Psoas muscle (tissue), 8 donors: ENCODE measurements around the gene GPR65. TPM values are rescaled to one million over a fixed set of nuclear protein-coding genes. Genes with fewer than 3 reads are reported as not detected.

Experiments
- ATAC-seq, 4 donors: fragments of 200-7000 bp; cut with Tn5 transposase; one replicate each; pipeline ENCODE4 v1.9.1; 2020; ENCODE audit warnings: moderate library complexity in 3 of 4, mild to moderate bottlenecking in 2 of 4
- DNase-seq, 2 donors: peaks; one replicate each; pipeline ENCODE4 v3.0.0-alpha.2; 2020
- H3K27ac ChIP-seq: fragments of 200-600 bp; one replicate; pipeline ENCODE4 v1.8.0; 2022
- H3K27me3 ChIP-seq, 3 donors: fragments of 200-600 bp in 1 of 3; one replicate each; pipeline versions ENCODE4 v1.6.1 to v1.8.0; 2013 to 2022; ENCODE audit warnings: low read length in 2 of 3, mild to moderate bottlenecking in 2 of 3, moderate library complexity in 1 of 3; ENCODE audit not compliant: insufficient read depth in 3 of 3
- H3K36me3 ChIP-seq, 2 donors: fragments of 200-600 bp in 1 of 2; one replicate each; pipeline versions ENCODE4 v1.6.1 to v1.8.0; 2013 to 2022; ENCODE audit warnings: low read depth in 1 of 2, mild to moderate bottlenecking in 1 of 2, moderate library complexity in 1 of 2; ENCODE audit not compliant: insufficient read depth in 1 of 2
- H3K4me1 ChIP-seq: fragments of 200-600 bp; one replicate; pipeline ENCODE4 v1.8.0; 2022
- H3K4me3 ChIP-seq: fragments of 200-600 bp; one replicate; pipeline ENCODE4 v1.8.0; 2022; ENCODE audit warnings: mild to moderate bottlenecking
- H3K9me3 ChIP-seq: fragments of 200-600 bp; one replicate; pipeline ENCODE4 v1.8.0; 2022
- CTCF ChIP-seq: fragments of 200-600 bp; IDR thresholded peaks from one replicate; pipeline ENCODE4 v1.8.0; 2022; ENCODE audit warnings: antibody characterized with exemption
- WGBS, 3 donors: extraction: QIAGEN DNeasy Blood & Tissue Kit; methylation state at CpG; one replicate each; pipeline versions ENCODE4 v1.1.6 to v1.1.7; 2013; 5-methylcytosine and 5-hydroxymethylcytosine counted together
- intact Hi-C, 2 donors: fragments of 100-400 bp; cut with DNase I; formaldehyde crosslinking; loops; one replicate each; pipeline versions ENCODE4 v1.11.0 to v1.14.2; 2022
- polyA plus RNA-seq, 3 donors: library from polyadenylated mRNA; stranded (reverse); fragments of 200-250 nt; gene quantifications; one replicate each; pipeline ENCODE4 v1.2.3, GENCODE V29; 2013
- total RNA-seq, 4 donors: library from RNA; stranded (reverse); fragmentation: NEBNext Ultra II Directional in 2 of 4; extraction: Animal tissue kit (Norgen Biotek cat#: 25700) in 2 of 4; gene quantifications; one replicate each; pipeline versions ENCODE4 v1.2.1 to v1.2.4, GENCODE V29; 2021 to 2023
- donor health status: healthy with polysubstance abuse.
- donor health status: DM: no; HTN: no; CAD: no; lungs with moderate emphysema.
- donor health status: Bipolar disorder and iron deficiency.
- donor health status: healthy.
- donor health status: DM: yes; HTN: yes; CAD: no.
- donor health status: DM: no; HTN: no; CAD: no.
- donor health status: DM: no; HTN: no; CAD: no.
- donor health status: DM: yes; HTN: yes; CAD: no.

Gene GPR65
- total and polyA plus RNA-seq, 7 donors: 0.06 to 0.34 (median 0.24) TPM

GRCh38 chr14:87966816-87967215, 38.1 kb upstream of the GPR65 start:
- WGBS, 3 donors: 80 to 84% (median 81%) methylated on average over 3 of the region's 3 CpGs
- H3K4me1 ChIP-seq: no peaks in the 10 kb centered on the region
- peaks cover 0 to 61% of the 10 kb centered on the region in 2 donors for H3K36me3 ChIP-seq
- no peak overlapping the region for H3K27ac ChIP-seq
- ATAC-seq (no peak), DNase-seq (no peak)
- no peaks in the 10 kb centered on the region for H3K9me3 ChIP-seq
- intact Hi-C loops: no loop called here
- H3K4me3 ChIP-seq: no peak overlapping the region
- H3K27me3 ChIP-seq: no peaks in the 10 kb centered on the region
- no peak for TF ChIP-seq CTCF

GRCh38 chr14:87967496-87967895, 37.4 kb upstream of the GPR65 start:
- intact Hi-C loops: no loop called here
- Histone ChIP-seq H3K4me1 (no peaks in the 10 kb centered on the region), H3K27ac (no peak overlapping the region), H3K36me3 (peaks cover 0 to 60% of the 10 kb centered on the region in 2 donors), H3K9me3 (no peaks in the 10 kb centered on the region), H3K4me3 (no peak overlapping the region), H3K27me3 (no peaks in the 10 kb centered on the region)
- TF ChIP-seq CTCF: no peak
- ATAC-seq (no peak), DNase-seq (no peak)

DNA sequence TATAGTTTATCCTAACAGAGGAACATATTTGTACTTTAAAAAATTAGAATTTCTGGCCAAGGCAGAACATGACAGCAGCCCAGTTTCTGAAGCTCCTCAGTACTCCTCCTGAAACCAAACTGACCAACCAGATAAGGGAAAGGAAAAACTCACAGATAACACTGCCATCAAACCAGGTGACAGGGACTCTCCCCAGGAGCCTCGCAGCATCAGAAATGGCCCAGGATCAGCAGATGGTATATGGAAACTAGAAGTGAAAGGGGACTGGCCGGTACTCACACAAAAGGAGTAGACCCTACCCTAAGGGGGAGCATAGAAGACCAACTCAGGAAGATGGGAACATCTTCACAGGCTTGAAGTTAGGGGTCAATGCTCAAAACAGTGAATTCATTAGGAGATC, 33.9 kb upstream of the GPR65 start:
- no peaks in the 10 kb centered on the region for H3K27me3 ChIP-seq
- no peaks in the 10 kb centered on the region for H3K4me1 ChIP-seq
- no peak overlapping the region for H3K4me3 ChIP-seq
- H3K27ac ChIP-seq: no peak overlapping the region
- no peak for TF ChIP-seq CTCF
- ATAC-seq: no peak
- intact Hi-C loops: no loop called here
- DNase-seq: no peak
- H3K36me3 ChIP-seq: peaks cover 0 to 43% of the 10 kb centered on the region in 2 donors
- WGBS, 3 donors: 92 to 96% (median 93%) methylated on average over 2 of the region's 2 CpGs
- no peaks in the 10 kb centered on the region for H3K9me3 ChIP-seq

GRCh38 chr14:87975636-87976035, 29.3 kb upstream of the GPR65 start:
- peaks cover 0 to 22% of the 10 kb centered on the region in 2 donors for H3K36me3 ChIP-seq
- no peak for TF ChIP-seq CTCF
- DNase-seq (no peak), ATAC-seq (no peak)
- H3K27ac ChIP-seq: no peak overlapping the region
- H3K27me3 ChIP-seq: no peaks in the 10 kb centered on the region
- H3K4me3 ChIP-seq: no peak overlapping the region
- intact Hi-C loops: no loop called here
- H3K9me3 ChIP-seq: no peaks in the 10 kb centered on the region
- H3K4me1 ChIP-seq: no peaks in the 10 kb centered on the region

DNA sequence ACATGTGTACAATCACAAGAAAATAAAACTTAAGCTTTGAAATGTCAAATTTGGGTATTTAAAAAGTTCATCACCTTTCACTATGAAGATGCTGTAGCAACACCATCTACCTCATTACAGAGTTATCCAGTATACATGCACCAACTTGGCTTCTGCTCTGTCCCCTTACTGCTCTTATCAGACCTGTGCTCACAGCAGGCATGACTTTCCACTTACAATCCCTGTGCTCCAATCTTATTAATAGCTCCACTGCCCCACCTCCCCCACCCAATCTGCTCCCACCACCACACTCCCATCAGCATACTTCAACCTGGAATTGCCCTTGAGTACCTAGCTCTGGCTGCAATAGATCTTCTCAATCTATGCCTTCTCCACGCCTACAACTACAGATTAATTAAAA, 25.2 kb upstream of the GPR65 start:
- Histone ChIP-seq H3K4me3 (no peak overlapping the region), H3K36me3 (peaks cover 0 to 45% of the 10 kb centered on the region in 2 donors), H3K27me3 (no peaks in the 10 kb centered on the region), H3K27ac (no peak overlapping the region), H3K9me3 (no peaks in the 10 kb centered on the region), H3K4me1 (no peaks in the 10 kb centered on the region)
- ATAC-seq (no peak), DNase-seq (no peak)
- TF ChIP-seq CTCF: no peak
- 89 to 96% (median 93%) methylated on average over 1 of the region's 1 CpG for WGBS, 3 donors
- intact Hi-C loops: no loop called here
